Activated naive CD8-positive, alpha-beta T cell treated with anti-CD3 and anti-CD28 coated beads, Interleukin-2, amount 10 ng/mL, durations not matched to agents 7 days and 5 days (primary cell): ENCODE results near the gene SCAPER. TPM values are rescaled to one million over a fixed set of nuclear protein-coding genes. Genes with fewer than 3 reads are reported as not detected.
A peak's percentile ranks its signal among the peaks of the same experiment; 100 is the strongest.

Source experiments
- ATAC-seq: fragments of 150-1000 bp; cut with Tn5 transposase; one replicate; pipeline ENCODE4 v1.10.0; 2021; ENCODE audit warnings: low read depth, moderate library complexity
- POLR2A ChIA-PET: fragments of 350-600 bp; sonication (Branson Sonifier 250); formaldehyde crosslinking; loops from one replicate; lab custom pipeline; 2021; ENCODE audit warnings: antibody characterized with exemption; lab: Charles Lee
- DNase-seq: peaks from one replicate; pipeline ENCODE4 v3.0.0; 2021
- H3K27ac Mint-ChIP-seq: one replicate; pipeline ENCODE4 v1.8.0; 2022; ENCODE audit warnings: mild to moderate bottlenecking, mixed read lengths
- H3K27me3 Mint-ChIP-seq: one replicate; pipeline ENCODE4 v1.8.0; 2022; ENCODE audit warnings: mild to moderate bottlenecking, moderate library complexity, mixed read lengths
- H3K36me3 Mint-ChIP-seq: one replicate; pipeline ENCODE4 v1.8.0; 2021; ENCODE audit warnings: mild to moderate bottlenecking, mixed read lengths
- H3K4me1 Mint-ChIP-seq: one replicate; pipeline ENCODE4 v1.8.0; 2021; ENCODE audit warnings: mixed read lengths
- H3K4me3 Mint-ChIP-seq: one replicate; pipeline ENCODE4 v1.8.0; 2022; ENCODE audit warnings: mild to moderate bottlenecking, moderate library complexity, mixed read lengths
- H3K9me3 Mint-ChIP-seq: one replicate; pipeline ENCODE4 v1.8.0; 2021; ENCODE audit warnings: mixed read lengths
- total RNA-seq, 2 experiments: library from RNA; stranded (reverse); gene quantifications; one replicate each; pipeline ENCODE4 v1.2.3, GENCODE V29; 2021

The SCAPER gene
- total RNA-seq, 2 experiments from 2014 or later = 38.0 to 44.8 TPM

- DNase-seq (no peak), ATAC-seq (no peak)
- H3K27ac Mint-ChIP-seq = no peak overlapping the region
- H3K9me3 Mint-ChIP-seq = no peaks in the 10 kb centered on the region
- peaks cover 2% of the 10 kb centered on the region for H3K36me3 Mint-ChIP-seq
- peaks cover 84% of the 10 kb centered on the region for H3K27me3 Mint-ChIP-seq
- peaks cover 49% of the 10 kb centered on the region for H3K4me1 Mint-ChIP-seq
- peak overlapping the region; percentile 65 for H3K4me3 Mint-ChIP-seq
- POLR2A ChIA-PET = no interaction called here
Measured at GRCh38 chr15:76338486-76339304, 566.4 kb downstream of the SCAPER start.

- ATAC-seq = no peak
- Mint-ChIP-seq H3K4me1 (peaks cover 49% of the 10 kb centered on the region), H3K36me3 (peaks cover 2% of the 10 kb centered on the region), H3K4me3 (peak overlapping the region; percentile 91), H3K27me3 (peaks cover 76% of the 10 kb centered on the region), H3K9me3 (no peaks in the 10 kb centered on the region), H3K27ac (no peak overlapping the region)
- POLR2A ChIA-PET = no interaction called here
- DNase-seq = peak; percentile 54
Measured at GRCh38 chr15:76337696-76338485, 567.2 kb downstream of the SCAPER start.

DNA sequence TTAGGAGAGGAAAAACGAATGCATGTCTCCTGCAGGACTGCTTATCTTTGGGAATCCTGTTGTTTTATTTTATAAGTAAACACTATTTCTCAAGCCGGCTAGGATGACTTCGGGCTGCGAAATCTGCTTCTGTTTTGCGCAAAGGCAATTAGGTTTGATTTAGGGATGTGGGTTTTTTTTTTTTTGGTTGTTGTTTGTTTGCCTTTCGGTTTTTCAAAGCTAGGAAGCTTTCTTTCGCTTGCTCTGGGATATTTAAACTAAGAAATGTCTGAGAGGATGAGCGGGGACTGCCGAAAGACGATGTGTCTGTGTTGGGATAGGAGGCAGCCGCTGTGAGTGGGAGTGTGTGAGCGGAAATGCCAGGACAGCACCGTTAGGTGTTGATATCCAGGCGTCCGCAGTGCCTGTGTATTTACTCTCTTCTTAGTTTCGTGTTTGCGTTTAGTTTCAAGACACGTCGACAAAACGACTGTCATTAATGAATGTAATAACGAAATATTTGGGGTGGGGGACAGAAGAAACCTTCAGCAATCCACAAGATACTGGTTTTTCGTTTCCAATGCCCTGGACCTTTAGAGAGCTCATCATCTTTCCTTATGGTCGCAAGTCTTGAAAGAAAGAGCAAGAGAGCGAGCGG lies 568.0 kb downstream of the SCAPER start:
- Mint-ChIP-seq H3K27me3 (peaks cover 78% of the 10 kb centered on the region), H3K9me3 (no peaks in the 10 kb centered on the region), H3K36me3 (peaks cover 2% of the 10 kb centered on the region), H3K4me1 (peaks cover 49% of the 10 kb centered on the region), H3K4me3 (peak overlapping the region; percentile 91), H3K27ac (peak overlapping the region; percentile 58)
- no peak for DNase-seq
- POLR2A ChIA-PET = no interaction called here
- no peak for ATAC-seq

- Mint-ChIP-seq H3K36me3 (peaks cover 2% of the 10 kb centered on the region), H3K27ac (peak within 1 kb of the TSS; percentile 80), H3K4me3 (peak within 1 kb of the TSS; percentile 91), H3K4me1 (peaks cover 42% of the 10 kb centered on the region), H3K9me3 (no peaks in the 10 kb centered on the region), H3K27me3 (peaks cover 71% of the 10 kb centered on the region)
- DNase-seq (peak; percentile 75), ATAC-seq (peak; percentile 56)
- POLR2A ChIA-PET = interaction anchor here (0.8 to 1.0 kb wide), 2 partner anchors 9 to 25 kb away, joined by 3 to 4 read pairs; partner anchors contain the start of gene ETFA
Measured at GRCh38 chr15:76336254-76337058, 568.7 kb downstream of the SCAPER start, which contains the start of gene ISL2. TSS of gene ISL2 (plus strand) at chr15:76336773. CDS start at chr15:76336884, 111 bp downstream.

GRCh38 chr15:76335307-76336253 lies 569.6 kb downstream of the SCAPER start:
- H3K36me3 Mint-ChIP-seq = peaks cover 2% of the 10 kb centered on the region
- POLR2A ChIA-PET = interaction anchor here (0.8 to 1.0 kb wide), 2 partner anchors 10 to 24 kb away, joined by 3 to 4 read pairs; partner anchors contain the start of gene ETFA
- H3K27me3 Mint-ChIP-seq = peaks cover 64% of the 10 kb centered on the region
- H3K27ac Mint-ChIP-seq = peak overlapping the region; percentile 80
- peak overlapping the region; percentile 91 for H3K4me3 Mint-ChIP-seq
- no peak for ATAC-seq
- DNase-seq = peak; percentile 55
- peaks cover 39% of the 10 kb centered on the region for H3K4me1 Mint-ChIP-seq
- no peaks in the 10 kb centered on the region for H3K9me3 Mint-ChIP-seq

- Mint-ChIP-seq H3K27ac (peak overlapping the region; percentile 23), H3K9me3 (no peaks in the 10 kb centered on the region), H3K4me1 (peaks cover 34% of the 10 kb centered on the region), H3K36me3 (peaks cover 2% of the 10 kb centered on the region), H3K27me3 (peaks cover 61% of the 10 kb centered on the region), H3K4me3 (peak overlapping the region; percentile 91)
- ATAC-seq = no peak
- no peak for DNase-seq
- POLR2A ChIA-PET = no interaction called here
Measured at GRCh38 chr15:76334438-76335306, 570.5 kb downstream of the SCAPER start.

DNA sequence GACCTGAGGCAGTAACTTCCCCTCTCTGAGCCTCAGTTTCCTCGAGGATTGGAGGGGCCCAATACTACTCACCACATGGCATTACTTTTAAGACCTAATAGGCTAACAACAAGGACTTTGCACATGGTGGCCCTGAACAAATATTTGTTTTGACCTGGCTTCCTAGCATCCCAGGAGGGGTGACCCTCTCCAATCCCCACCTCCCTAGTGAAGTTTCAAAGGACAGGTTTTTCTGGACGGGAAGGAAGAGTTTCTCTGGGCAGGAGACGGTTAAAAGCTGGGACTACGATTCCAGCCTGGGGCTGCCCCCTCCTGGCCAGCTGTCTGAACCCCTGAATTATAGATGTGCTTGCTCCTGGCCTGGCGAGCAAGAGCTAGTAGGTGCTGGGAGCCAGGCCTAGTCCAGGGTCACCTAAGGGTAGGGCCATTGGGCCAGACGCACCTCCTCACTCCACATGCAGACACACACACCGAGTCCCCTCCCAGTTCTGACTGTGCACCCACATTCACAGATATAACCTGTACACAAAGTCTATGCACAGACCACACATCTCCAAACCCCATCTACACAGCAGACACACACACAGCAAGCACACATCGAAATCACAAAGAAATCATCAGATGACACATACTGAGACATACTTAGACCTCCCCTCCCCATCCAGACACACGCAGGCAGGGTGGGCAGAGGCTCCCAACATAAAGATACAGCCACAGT lies 571.3 kb downstream of the SCAPER start:
- DNase-seq = no peak
- no peaks in the 10 kb centered on the region for H3K9me3 Mint-ChIP-seq
- H3K27ac Mint-ChIP-seq = peak overlapping the region; percentile 23
- no peak overlapping the region for H3K4me3 Mint-ChIP-seq
- POLR2A ChIA-PET = no interaction called here
- H3K27me3 Mint-ChIP-seq = peaks cover 61% of the 10 kb centered on the region
- peaks cover 2% of the 10 kb centered on the region for H3K36me3 Mint-ChIP-seq
- no peak for ATAC-seq
- peaks cover 30% of the 10 kb centered on the region for H3K4me1 Mint-ChIP-seq

GRCh38 chr15:76333309-76333708 lies 571.8 kb downstream of the SCAPER start:
- DNase-seq = no peak
- no peak overlapping the region for H3K4me3 Mint-ChIP-seq
- peaks cover 61% of the 10 kb centered on the region for H3K27me3 Mint-ChIP-seq
- POLR2A ChIA-PET = no interaction called here
- ATAC-seq = no peak
- no peak overlapping the region for H3K27ac Mint-ChIP-seq
- peaks cover 25% of the 10 kb centered on the region for H3K4me1 Mint-ChIP-seq
- H3K9me3 Mint-ChIP-seq = no peaks in the 10 kb centered on the region
- no peaks in the 10 kb centered on the region for H3K36me3 Mint-ChIP-seq

DNA sequence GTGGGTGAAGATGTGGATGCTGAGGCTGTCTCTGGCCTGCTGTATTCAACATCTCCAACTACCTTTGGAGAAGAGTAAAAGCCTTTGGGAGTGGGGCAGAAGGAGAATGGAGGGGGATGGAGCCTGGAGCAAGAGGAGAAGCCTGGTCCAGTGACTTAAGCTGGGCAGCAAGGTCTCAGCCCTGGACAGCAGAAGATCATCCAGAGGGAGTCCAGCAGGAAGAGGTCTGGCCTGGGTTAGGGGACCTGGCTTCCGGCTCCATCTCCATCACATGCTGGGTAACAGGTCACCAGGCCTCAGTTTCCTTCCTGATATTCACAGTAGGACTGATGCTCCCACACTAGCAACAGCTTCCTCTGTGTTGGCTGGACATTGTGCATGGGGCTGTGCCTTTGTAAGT lies 572.3 kb downstream of the SCAPER start:
- Mint-ChIP-seq H3K9me3 (no peaks in the 10 kb centered on the region), H3K27ac (no peak overlapping the region), H3K4me1 (peaks cover 25% of the 10 kb centered on the region), H3K4me3 (no peak overlapping the region), H3K27me3 (peaks cover 66% of the 10 kb centered on the region), H3K36me3 (no peaks in the 10 kb centered on the region)
- POLR2A ChIA-PET = no interaction called here
- ATAC-seq (no peak), DNase-seq (no peak)

- DNase-seq = no peak
- H3K36me3 Mint-ChIP-seq = no peaks in the 10 kb centered on the region
- peaks cover 46% of the 10 kb centered on the region for H3K27me3 Mint-ChIP-seq
- H3K9me3 Mint-ChIP-seq = no peaks in the 10 kb centered on the region
- POLR2A ChIA-PET = no interaction called here
- H3K27ac Mint-ChIP-seq = no peak overlapping the region
- peaks cover 4% of the 10 kb centered on the region for H3K4me1 Mint-ChIP-seq
- H3K4me3 Mint-ChIP-seq = no peak overlapping the region
- ATAC-seq = no peak
Measured at GRCh38 chr15:76330080-76330680, 575.0 kb downstream of the SCAPER start.
